ENCODE data around the gene CNN2. TPM values are rescaled to one million over a fixed set of nuclear protein-coding genes. Genes with fewer than 3 reads are reported as not detected.

Gene CNN2
- total RNA-seq, 2 experiments from 2014 or later: 307 to 318 TPM

DNA sequence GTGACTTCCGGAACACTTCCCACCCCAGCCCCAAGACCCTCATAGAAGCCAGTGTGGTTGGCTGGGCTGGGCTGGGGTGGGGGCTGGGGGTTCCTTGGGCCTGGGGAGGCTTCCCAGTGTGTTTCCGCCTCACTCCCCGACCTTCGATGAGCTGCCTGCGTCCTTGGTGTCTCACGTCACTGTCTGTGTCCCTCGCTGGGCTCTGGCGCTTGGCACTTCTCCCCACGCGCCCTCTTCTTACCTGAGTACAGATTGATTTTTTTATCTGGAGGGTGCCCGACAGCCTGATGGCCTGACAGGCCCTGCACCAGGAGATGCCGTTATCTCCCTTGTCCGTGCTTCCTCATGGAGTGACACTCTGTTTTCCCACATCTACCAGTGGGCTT, 33.7 kb upstream of the CNN2 start:
- DNase-seq: no peak
- no peak for ATAC-seq (ENCODE audit: poor library complexity)
- TF ChIP-seq, protein P1, sequence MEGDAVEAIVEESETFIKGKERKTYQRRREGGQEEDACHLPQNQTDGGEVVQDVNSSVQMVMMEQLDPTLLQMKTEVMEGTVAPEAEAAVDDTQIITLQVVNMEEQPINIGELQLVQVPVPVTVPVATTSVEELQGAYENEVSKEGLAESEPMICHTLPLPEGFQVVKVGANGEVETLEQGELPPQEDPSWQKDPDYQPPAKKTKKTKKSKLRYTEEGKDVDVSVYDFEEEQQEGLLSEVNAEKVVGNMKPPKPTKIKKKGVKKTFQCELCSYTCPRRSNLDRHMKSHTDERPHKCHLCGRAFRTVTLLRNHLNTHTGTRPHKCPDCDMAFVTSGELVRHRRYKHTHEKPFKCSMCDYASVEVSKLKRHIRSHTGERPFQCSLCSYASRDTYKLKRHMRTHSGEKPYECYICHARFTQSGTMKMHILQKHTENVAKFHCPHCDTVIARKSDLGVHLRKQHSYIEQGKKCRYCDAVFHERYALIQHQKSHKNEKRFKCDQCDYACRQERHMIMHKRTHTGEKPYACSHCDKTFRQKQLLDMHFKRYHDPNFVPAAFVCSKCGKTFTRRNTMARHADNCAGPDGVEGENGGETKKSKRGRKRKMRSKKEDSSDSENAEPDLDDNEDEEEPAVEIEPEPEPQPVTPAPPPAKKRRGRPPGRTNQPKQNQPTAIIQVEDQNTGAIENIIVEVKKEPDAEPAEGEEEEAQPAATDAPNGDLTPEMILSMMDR (IDR thresholded peaks at IDR 0.05): no peak
- intact Hi-C loops (cut with DNase I, micrococcal nuclease): no loop called here
- Histone ChIP-seq H3K27me3 (ENCODE audit: control insufficient read depth in 1 of 2, insufficient read depth in 2 of 2, low read length in 2 of 2) (peaks cover 0 to 15% of the 10 kb centered on the region in 2 experiments), H3K27ac (ENCODE audit: low read depth in 1 of 2, low read length in 2 of 2) (no peak overlapping the region), H3K36me3 (ENCODE audit: insufficient read depth, low read length) (peaks cover 37% of the 10 kb centered on the region), H3K9me3 (ENCODE audit: control insufficient read depth in 1 of 2, insufficient read depth in 1 of 2, low read length in 2 of 2) (no peaks in the 10 kb centered on the region), H3K4me1 (ENCODE audit: insufficient read depth, low read length) (peaks cover 23% of the 10 kb centered on the region), H3K4me3 (ENCODE audit: low read length) (no peak overlapping the region)
- Mint-ChIP-seq H3K27ac (no peak overlapping the region), H3K9me3 (no peaks in the 10 kb centered on the region), H3K4me1 (ENCODE audit: low read depth) (peaks cover 8% of the 10 kb centered on the region), H3K4me3 (no peak overlapping the region), H3K36me3 (ENCODE audit: low read depth) (peaks cover 23% of the 10 kb centered on the region), H3K27me3 (peaks cover 8% of the 10 kb centered on the region)
- CTCF ChIA-PET: no interaction called here
- POLR2A ChIA-PET: no interaction called here

DNA sequence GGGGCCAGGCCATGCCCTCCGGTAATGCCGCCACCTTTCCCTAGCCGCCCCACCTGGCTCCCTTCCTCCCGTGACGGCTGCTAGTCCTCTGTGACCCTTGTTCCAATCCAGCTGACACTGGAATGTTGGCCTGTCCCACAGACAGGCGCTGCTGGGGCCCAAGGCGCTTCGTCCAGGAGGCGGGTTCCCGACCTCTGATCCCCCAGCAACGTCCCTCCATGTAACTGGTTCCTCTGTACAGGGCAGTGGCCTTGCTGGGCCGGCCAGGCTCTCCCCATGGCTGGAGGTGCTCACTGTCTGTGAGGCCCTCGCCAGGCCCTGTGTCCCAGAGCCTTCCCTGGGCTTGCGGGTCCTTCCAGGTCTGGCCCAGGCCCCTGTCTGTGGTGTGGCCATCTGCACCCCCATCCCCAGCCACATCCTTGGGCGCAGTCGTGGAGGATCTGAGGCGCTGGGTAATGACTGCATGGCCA, 33.0 kb upstream of the CNN2 start:
- H3K27ac ChIP-seq (ENCODE audit: low read depth in 1 of 2, low read length in 2 of 2): no peak overlapping the region
- peaks cover 7 to 23% of the 10 kb centered on the region in 2 experiments for H3K27me3 ChIP-seq (ENCODE audit: control insufficient read depth in 1 of 2, insufficient read depth in 2 of 2, low read length in 2 of 2)
- H3K27me3 Mint-ChIP-seq: peaks cover 15% of the 10 kb centered on the region
- H3K9me3 ChIP-seq (ENCODE audit: control insufficient read depth in 1 of 2, insufficient read depth in 1 of 2, low read length in 2 of 2): no peaks in the 10 kb centered on the region
- no peak overlapping the region for H3K27ac Mint-ChIP-seq
- no peak overlapping the region for H3K4me3 Mint-ChIP-seq
- ATAC-seq (ENCODE audit: poor library complexity) (no peak), DNase-seq (no peak)
- peaks cover 23% of the 10 kb centered on the region for H3K36me3 Mint-ChIP-seq (ENCODE audit: low read depth)
- ChIA-PET POLR2A (no interaction called here), CTCF (no interaction called here)
- peaks cover 23% of the 10 kb centered on the region for H3K4me1 ChIP-seq (ENCODE audit: insufficient read depth, low read length)
- TF ChIP-seq, protein P1 (IDR thresholded peaks at IDR 0.05): no peak
- H3K4me3 ChIP-seq (ENCODE audit: low read length): no peak overlapping the region
- no peaks in the 10 kb centered on the region for H3K9me3 Mint-ChIP-seq
- H3K36me3 ChIP-seq (ENCODE audit: insufficient read depth, low read length): peaks cover 32% of the 10 kb centered on the region
- intact Hi-C loops (cut with DNase I, micrococcal nuclease): no loop called here
- peaks cover 8% of the 10 kb centered on the region for H3K4me1 Mint-ChIP-seq (ENCODE audit: low read depth)

DNA sequence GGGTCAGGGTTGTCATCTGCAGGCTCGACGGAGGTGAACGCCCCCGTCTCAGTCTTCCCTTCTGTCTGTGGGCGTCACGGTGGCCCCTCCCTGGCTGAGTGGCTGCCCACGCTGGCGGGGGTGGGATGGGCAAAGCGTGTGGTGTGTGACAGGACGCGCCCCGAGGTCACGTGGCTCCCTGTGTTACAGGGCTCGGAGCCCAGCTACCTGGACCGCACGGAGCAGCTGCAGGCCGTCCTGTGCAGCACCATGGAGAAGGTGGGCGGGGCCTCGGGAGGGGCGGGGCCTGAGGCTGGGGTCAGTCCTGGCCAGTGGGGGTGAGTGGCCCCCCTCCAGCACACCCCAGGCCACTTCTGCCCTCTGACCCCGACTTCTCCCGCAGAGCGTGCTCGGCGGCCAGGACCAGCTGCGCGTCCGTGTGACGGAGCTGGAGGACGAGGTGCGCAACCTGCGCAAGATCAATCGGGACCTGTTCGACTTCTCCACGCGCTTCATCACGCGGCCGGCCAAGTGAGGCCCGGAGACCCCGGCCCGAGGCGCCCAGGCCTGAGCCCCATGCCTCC, 32.5 kb upstream of the CNN2 start:
- H3K4me3 Mint-ChIP-seq: no peak overlapping the region
- intact Hi-C loops (cut with DNase I, micrococcal nuclease): no loop called here
- CTCF ChIA-PET: no interaction called here
- peaks cover 23% of the 10 kb centered on the region for H3K36me3 Mint-ChIP-seq (ENCODE audit: low read depth)
- H3K4me1 Mint-ChIP-seq (ENCODE audit: low read depth): peaks cover 9% of the 10 kb centered on the region
- no peaks in the 10 kb centered on the region for H3K9me3 Mint-ChIP-seq
- H3K27ac ChIP-seq (ENCODE audit: low read depth in 1 of 2, low read length in 2 of 2): no peak overlapping the region
- no peaks in the 10 kb centered on the region for H3K9me3 ChIP-seq (ENCODE audit: control insufficient read depth in 1 of 2, insufficient read depth in 1 of 2, low read length in 2 of 2)
- TF ChIP-seq, protein P1 (IDR thresholded peaks at IDR 0.05): no peak
- peaks cover 29% of the 10 kb centered on the region for H3K36me3 ChIP-seq (ENCODE audit: insufficient read depth, low read length)
- H3K27ac Mint-ChIP-seq: no peak overlapping the region
- POLR2A ChIA-PET: no interaction called here
- H3K27me3 Mint-ChIP-seq: peaks cover 18% of the 10 kb centered on the region
- DNase-seq (peak in 1 of 14 experiments; percentile 52), ATAC-seq (ENCODE audit: poor library complexity) (no peak)
- no peak overlapping the region for H3K4me3 ChIP-seq (ENCODE audit: low read length)
- peaks cover 23% of the 10 kb centered on the region for H3K4me1 ChIP-seq (ENCODE audit: insufficient read depth, low read length)
- peaks cover 12 to 26% of the 10 kb centered on the region in 2 experiments for H3K27me3 ChIP-seq (ENCODE audit: control insufficient read depth in 1 of 2, insufficient read depth in 2 of 2, low read length in 2 of 2)
